Thyroid gland (tissue), 4 donors: Measurements from ENCODE around the gene CTU1. TPM values are rescaled to one million over a fixed set of nuclear protein-coding genes. Genes with fewer than 3 reads are reported as not detected.

ENCODE experiments used
- DNase-seq, 2 donors: peaks; one replicate each; pipeline ENCODE4 v3.0.0-alpha.2; 2019
- H3K27ac ChIP-seq, 3 donors: fragments of 200-600 bp; sonication (generic); 1 replicate in 2 of 3; 2 replicates in 1 of 3; pipeline ENCODE4 v1.5.1; 2016 to 2019; ENCODE audit warnings: mild to moderate bottlenecking in 1 of 3, moderate library complexity in 1 of 3
- H3K27me3 ChIP-seq: fragments of 200-600 bp; sonication (generic); one replicate; pipeline ENCODE4 v1.5.1; 2019
- H3K36me3 ChIP-seq, 2 donors: fragments of 200-600 bp; sonication (generic); one replicate each; pipeline ENCODE4 v1.5.1; 2016 to 2019
- H3K4me1 ChIP-seq, 2 donors: fragments of 200-600 bp; sonication (generic); one replicate each; pipeline ENCODE4 v1.5.1; 2017 to 2019
- H3K4me3 ChIP-seq, 3 donors: fragments of 200-600 bp; sonication (generic); replicated peaks in 1 of 3; 1 replicate in 2 of 3; 2 replicates in 1 of 3; pipeline ENCODE4 v1.5.1; 2016; ENCODE audit warnings: mild to moderate bottlenecking in 1 of 3
- H3K9me3 ChIP-seq: fragments of 200-600 bp; sonication (generic); one replicate; pipeline ENCODE4 v1.5.1; 2017
- CTCF ChIP-seq, 6 experiments: fragments of 200-600 bp in 3 of 6; fragments of 450-650 bp in 3 of 6; sonication (generic) in 3 of 6; IDR thresholded peaks; one replicate each; pipeline ENCODE4 v1.5.1; 2016 to 2019; ENCODE audit warnings: antibody characterized with exemption in 6 of 6, mild to moderate bottlenecking in 2 of 6, inconsistent platforms in 1 of 6, moderate library complexity in 1 of 6
- POLR2A ChIP-seq, 2 donors: fragments of 450-650 bp; IDR thresholded peaks; one replicate each; pipeline ENCODE4 v1.6.1; 2017; ENCODE audit warnings: antibody characterized with exemption in 2 of 2, mild to moderate bottlenecking in 2 of 2, moderate library complexity in 1 of 2
- WGBS, 2 donors: methylation state at CpG; one replicate each; pipeline ENCODE4 v1.1.5; 2017; 5-methylcytosine and 5-hydroxymethylcytosine counted together
- intact Hi-C: fragments of 100-400 bp; cut with DNase I; formaldehyde crosslinking; loops from one replicate; pipeline ENCODE4 v1.15.1; 2023
- total RNA-seq, 4 donors: library from RNA; depleted of rRNA; stranded (reverse); fragments of >200 nt; gene quantifications; one replicate each; pipeline ENCODE4 v1.2.3, GENCODE V29; 2016

Gene CTU1
- total RNA-seq, 4 donors from 2014 or later = 7.5 to 13.6 (median 9.3) TPM

GRCh38 chr19:51137792-51138425, 29.7 kb upstream of the CTU1 start:
- H3K36me3 ChIP-seq = no peaks in the 10 kb centered on the region
- intact Hi-C loops = no loop called here
- no peak overlapping the region for H3K4me3 ChIP-seq
- no peak for DNase-seq
- no peaks in the 10 kb centered on the region for H3K9me3 ChIP-seq
- no peaks in the 10 kb centered on the region for H3K4me1 ChIP-seq
- H3K27ac ChIP-seq = no peak overlapping the region
- no peaks in the 10 kb centered on the region for H3K27me3 ChIP-seq
- TF ChIP-seq POLR2A (IDR thresholded peaks at IDR 0.05) (no peak), CTCF (IDR thresholded peaks at IDR 0.05) (no peak)
- 75 to 79% methylated on average over 8 to 9 of the region's 9 CpGs for WGBS, 2 donors

GRCh38 chr19:51136851-51137551, 28.8 kb upstream of the CTU1 start:
- Histone ChIP-seq H3K4me1 (no peaks in the 10 kb centered on the region), H3K27ac (no peak overlapping the region), H3K36me3 (no peaks in the 10 kb centered on the region), H3K27me3 (peaks cover 5% of the 10 kb centered on the region), H3K9me3 (no peaks in the 10 kb centered on the region), H3K4me3 (no peak overlapping the region)
- 64 to 65% methylated on average over 12 of the region's 12 CpGs for WGBS, 2 donors
- TF ChIP-seq POLR2A (IDR thresholded peaks at IDR 0.05) = no peak
- intact Hi-C loops = no loop called here
- DNase-seq = no peak

GRCh38 chr19:51135986-51136762, 28.0 kb upstream of the CTU1 start:
- DNase-seq = no peak
- H3K27ac ChIP-seq = no peak overlapping the region
- peaks cover 5% of the 10 kb centered on the region for H3K27me3 ChIP-seq
- H3K4me3 ChIP-seq = no peak overlapping the region
- no peaks in the 10 kb centered on the region for H3K9me3 ChIP-seq
- 84 to 86% methylated on average over 8 of the region's 8 CpGs for WGBS, 2 donors
- no peaks in the 10 kb centered on the region for H3K36me3 ChIP-seq
- H3K4me1 ChIP-seq = no peaks in the 10 kb centered on the region
- intact Hi-C loops = no loop called here
- TF ChIP-seq CTCF (IDR thresholded peaks at IDR 0.05) (no peak), POLR2A (IDR thresholded peaks at IDR 0.05) (no peak)

- no peaks in the 10 kb centered on the region for H3K4me1 ChIP-seq
- TF ChIP-seq POLR2A (IDR thresholded peaks at IDR 0.05) (no peak), CTCF (IDR thresholded peaks at IDR 0.05) (no peak)
- peaks cover 5% of the 10 kb centered on the region for H3K27me3 ChIP-seq
- H3K36me3 ChIP-seq = no peaks in the 10 kb centered on the region
- no peak for DNase-seq
- no peak overlapping the region for H3K4me3 ChIP-seq
- H3K27ac ChIP-seq = no peak overlapping the region
- no peaks in the 10 kb centered on the region for H3K9me3 ChIP-seq
- intact Hi-C loops = no loop called here
- WGBS, 2 donors = 76 to 78% methylated on average over 5 of the region's 5 CpGs
These were observed 26.8 kb upstream of the CTU1 start for GRCh38 chr19:51135004-51135403.

- Histone ChIP-seq H3K27me3 (peaks cover 5% of the 10 kb centered on the region), H3K27ac (no peak overlapping the region), H3K9me3 (no peaks in the 10 kb centered on the region), H3K4me3 (no peak overlapping the region), H3K4me1 (peaks cover 0 to 7% of the 10 kb centered on the region in 2 donors), H3K36me3 (no peaks in the 10 kb centered on the region)
- TF ChIP-seq POLR2A (IDR thresholded peaks at IDR 0.05) (no peak), CTCF (IDR thresholded peaks at IDR 0.05) (no peak)
- 34 to 40% methylated on average over 23 to 24 of the region's 24 CpGs for WGBS, 2 donors
- DNase-seq = peak; percentile 23 to 30
- intact Hi-C loops = no loop called here
These were observed 23.8 kb upstream of the CTU1 start for GRCh38 chr19:51131780-51132680.
